Stimulated activated CD8-positive, alpha-beta memory T cell treated with anti-CD3 and anti-CD28 coated beads, Interleukin-4, amount 100 ng/mL, for 4 hours (primary cell): ENCODE data around the gene RPGRIP1L.

Source experiments
- DNase-seq, 2 donors: peaks; one replicate each; pipeline ENCODE4 v3.0.0-alpha.2; 2020; ENCODE audit warnings: low read depth in 2 of 2, low spot score in 1 of 2

Gene RPGRIP1L

GRCh38 chr16:53559270-53559951 lies 144.2 kb downstream of the RPGRIP1L start:
- DNase-seq: no peak

GRCh38 chr16:53558710-53559109 lies 144.9 kb downstream of the RPGRIP1L start:
- no peak for DNase-seq

GRCh38 chr16:53556521-53556920 lies 147.1 kb downstream of the RPGRIP1L start:
- no peak for DNase-seq

- peak in 1 of 2 donors; percentile 12 for DNase-seq
Observed at GRCh38 chr16:53549970-53550690, 153.5 kb downstream of the RPGRIP1L start.
